Measurements from ENCODE around the gene FRMD5.

DNA sequence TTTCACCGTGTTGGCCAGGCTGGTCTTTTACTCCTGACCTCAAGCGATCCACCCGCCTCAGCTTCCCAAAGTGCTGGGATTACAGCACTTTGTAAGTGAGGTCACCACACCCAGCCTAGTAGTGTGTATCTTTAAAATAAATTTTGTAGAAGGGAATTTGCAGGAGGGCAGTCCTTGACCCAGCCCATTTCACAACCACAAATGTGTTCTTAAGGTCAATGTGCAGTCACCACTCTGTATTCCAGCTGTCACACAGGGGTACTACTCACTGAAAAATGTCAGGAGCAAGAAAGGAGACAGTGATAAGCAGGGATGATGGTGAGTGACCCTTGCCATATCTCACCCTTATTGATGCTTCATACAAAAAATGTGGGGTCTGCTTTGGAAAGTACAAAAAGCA lies 98.5 kb downstream of the FRMD5 start:
- TF ChIP-seq, protein P1, sequence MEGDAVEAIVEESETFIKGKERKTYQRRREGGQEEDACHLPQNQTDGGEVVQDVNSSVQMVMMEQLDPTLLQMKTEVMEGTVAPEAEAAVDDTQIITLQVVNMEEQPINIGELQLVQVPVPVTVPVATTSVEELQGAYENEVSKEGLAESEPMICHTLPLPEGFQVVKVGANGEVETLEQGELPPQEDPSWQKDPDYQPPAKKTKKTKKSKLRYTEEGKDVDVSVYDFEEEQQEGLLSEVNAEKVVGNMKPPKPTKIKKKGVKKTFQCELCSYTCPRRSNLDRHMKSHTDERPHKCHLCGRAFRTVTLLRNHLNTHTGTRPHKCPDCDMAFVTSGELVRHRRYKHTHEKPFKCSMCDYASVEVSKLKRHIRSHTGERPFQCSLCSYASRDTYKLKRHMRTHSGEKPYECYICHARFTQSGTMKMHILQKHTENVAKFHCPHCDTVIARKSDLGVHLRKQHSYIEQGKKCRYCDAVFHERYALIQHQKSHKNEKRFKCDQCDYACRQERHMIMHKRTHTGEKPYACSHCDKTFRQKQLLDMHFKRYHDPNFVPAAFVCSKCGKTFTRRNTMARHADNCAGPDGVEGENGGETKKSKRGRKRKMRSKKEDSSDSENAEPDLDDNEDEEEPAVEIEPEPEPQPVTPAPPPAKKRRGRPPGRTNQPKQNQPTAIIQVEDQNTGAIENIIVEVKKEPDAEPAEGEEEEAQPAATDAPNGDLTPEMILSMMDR (IDR thresholded peaks at IDR 0.05): no peak
- TF ChIP-seq POLR2AphosphoS5 (IDR thresholded peaks at IDR 0.05) (no peak), EP300 (IDR thresholded peaks at IDR 0.05; ENCODE audit: low read depth) (no peak)
